DOHH2 (cell line): ENCODE data around the gene DMD.

Experiments used
- H3F3A ChIP-seq: fragments of 200-600 bp; sonication (generic), shearing (Covaris generic); 2 replicates; pipeline ENCODE4 v1.6.0; 2016; ENCODE audit warnings: antibody characterized with exemption, mild to moderate bottlenecking; ENCODE audit not compliant: control insufficient read depth, insufficient read depth
- H3K27ac ChIP-seq: fragments of 200-600 bp; sonication (generic); 2 replicates; pipeline ENCODE4 v1.5.1; 2014; ENCODE audit warnings: low read depth, mild to moderate bottlenecking, low read length, moderate library complexity
- H3K27me3 ChIP-seq: fragments of 200-600 bp; sonication (generic); 2 replicates; pipeline ENCODE4 v1.6.1; 2014; ENCODE audit warnings: mild to moderate bottlenecking, low read length, mixed read lengths; ENCODE audit not compliant: control insufficient read depth
- H3K36me3 ChIP-seq: fragments of 200-600 bp; sonication (generic); 2 replicates; pipeline ENCODE4 v1.6.1; 2014; ENCODE audit warnings: mild to moderate bottlenecking, low read length, moderate library complexity, mixed read lengths; ENCODE audit not compliant: control insufficient read depth
- H3K4me1 ChIP-seq: fragments of 200-600 bp; sonication (generic); 2 replicates; pipeline ENCODE4 v1.6.1; 2014; ENCODE audit warnings: mild to moderate bottlenecking, low read length, mixed read lengths; ENCODE audit not compliant: control insufficient read depth
- H3K4me2 ChIP-seq: fragments of 200-600 bp; sonication (generic); 2 replicates; pipeline ENCODE4 v1.6.0; 2014; ENCODE audit warnings: mild to moderate bottlenecking, low read length, moderate library complexity
- H3K4me3 ChIP-seq: fragments of 200-600 bp; sonication (generic); 2 replicates; pipeline ENCODE4 v1.5.1; 2014; ENCODE audit warnings: mild to moderate bottlenecking, low read length, mixed read lengths
- H3K79me2 ChIP-seq: fragments of 200-600 bp; sonication (generic); 2 replicates; pipeline ENCODE4 v1.6.1; 2014; ENCODE audit warnings: mild to moderate bottlenecking, low read length, mixed read lengths; ENCODE audit not compliant: control insufficient read depth
- H3K9me2 ChIP-seq: fragments of 200-600 bp; sonication (generic); replicated peaks from 2 replicates; pipeline ENCODE4 v1.6.1; 2014; ENCODE audit warnings: mild to moderate bottlenecking, low read length, mixed read lengths; ENCODE audit not compliant: control insufficient read depth
- H3K9me3 ChIP-seq: fragments of 200-600 bp; sonication (generic); 2 replicates; pipeline ENCODE4 v1.6.1; 2014; ENCODE audit warnings: antibody characterized with exemption, low read length, mixed read lengths; ENCODE audit not compliant: control insufficient read depth, insufficient read depth
- H4K20me1 ChIP-seq: fragments of 200-600 bp; sonication (generic); 2 replicates; pipeline ENCODE4 v1.6.0; 2014; ENCODE audit warnings: low read depth, mild to moderate bottlenecking, antibody characterized with exemption, low read length, moderate library complexity; ENCODE audit not compliant: control insufficient read depth, insufficient read depth
- EZH2phosphoT487 ChIP-seq: fragments of 200-600 bp; sonication (generic); IDR thresholded peaks from 2 replicates; pipeline ENCODE4 v1.6.1; 2017; ENCODE audit warnings: borderline replicate concordance, mild to moderate bottlenecking, antibody characterized with exemption, low read length, moderate library complexity, mixed read lengths
- TF ChIP-seq, protein P1 (sequence below): fragments of 200-600 bp; sonication (generic); IDR thresholded peaks from one replicate; pipeline ENCODE4 v1.5.1; 2014; ENCODE audit warnings: antibody characterized with exemption, mild to moderate bottlenecking, low read depth, low read length; ENCODE audit not compliant: poor library complexity, severe bottlenecking

Gene DMD

DNA sequence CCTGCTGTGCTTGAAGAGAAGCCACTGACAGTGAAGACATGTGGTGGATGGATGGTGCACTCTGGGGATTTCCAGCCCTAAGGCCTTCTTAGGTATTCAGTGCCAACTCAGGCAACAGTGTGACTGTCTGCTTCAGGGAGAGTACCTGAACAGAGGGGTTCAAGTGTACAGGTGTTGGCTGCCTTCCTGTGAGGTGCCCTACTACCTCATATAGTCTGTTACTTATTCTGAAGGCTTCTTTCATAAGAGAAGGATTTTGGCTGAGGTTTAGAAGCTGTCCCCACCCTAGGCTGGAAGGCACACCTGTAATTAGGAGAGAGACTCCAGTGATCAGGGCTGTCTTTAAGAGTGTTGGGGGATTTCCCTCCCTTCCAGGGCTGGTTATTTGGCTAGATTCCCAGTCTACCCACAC, 2141.3 kb downstream of the DMD start:
- no peak overlapping the region for H3K4me3 ChIP-seq
- no peaks in the 10 kb centered on the region for H3K79me2 ChIP-seq
- no peak overlapping the region for H3K27ac ChIP-seq
- no peaks in the 10 kb centered on the region for H3F3A ChIP-seq
- no peaks in the 10 kb centered on the region for H3K9me2 ChIP-seq
- H3K9me3 ChIP-seq, result no peaks in the 10 kb centered on the region
- no peak overlapping the region for H3K4me2 ChIP-seq
- TF ChIP-seq EZH2phosphoT487, result no peak
- TF ChIP-seq, protein P1, sequence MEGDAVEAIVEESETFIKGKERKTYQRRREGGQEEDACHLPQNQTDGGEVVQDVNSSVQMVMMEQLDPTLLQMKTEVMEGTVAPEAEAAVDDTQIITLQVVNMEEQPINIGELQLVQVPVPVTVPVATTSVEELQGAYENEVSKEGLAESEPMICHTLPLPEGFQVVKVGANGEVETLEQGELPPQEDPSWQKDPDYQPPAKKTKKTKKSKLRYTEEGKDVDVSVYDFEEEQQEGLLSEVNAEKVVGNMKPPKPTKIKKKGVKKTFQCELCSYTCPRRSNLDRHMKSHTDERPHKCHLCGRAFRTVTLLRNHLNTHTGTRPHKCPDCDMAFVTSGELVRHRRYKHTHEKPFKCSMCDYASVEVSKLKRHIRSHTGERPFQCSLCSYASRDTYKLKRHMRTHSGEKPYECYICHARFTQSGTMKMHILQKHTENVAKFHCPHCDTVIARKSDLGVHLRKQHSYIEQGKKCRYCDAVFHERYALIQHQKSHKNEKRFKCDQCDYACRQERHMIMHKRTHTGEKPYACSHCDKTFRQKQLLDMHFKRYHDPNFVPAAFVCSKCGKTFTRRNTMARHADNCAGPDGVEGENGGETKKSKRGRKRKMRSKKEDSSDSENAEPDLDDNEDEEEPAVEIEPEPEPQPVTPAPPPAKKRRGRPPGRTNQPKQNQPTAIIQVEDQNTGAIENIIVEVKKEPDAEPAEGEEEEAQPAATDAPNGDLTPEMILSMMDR, result no peak
- H3K27me3 ChIP-seq, result no peaks in the 10 kb centered on the region
- no peaks in the 10 kb centered on the region for H4K20me1 ChIP-seq
- H3K4me1 ChIP-seq, result no peaks in the 10 kb centered on the region
- no peaks in the 10 kb centered on the region for H3K36me3 ChIP-seq
